Activated T-cell treated with anti-CD3 and anti-CD28 coated beads for 4 hours (primary cell): ENCODE measurements around the gene GPX6.
"Not testable (repeated sequence)": the region's sequence is repeated elsewhere in the genome, so short reads cannot be mapped to it uniquely, and the experiment has no call there.

Experiments
- DNase-seq: peaks from one replicate; pipeline ENCODE4 v3.0.0-alpha.2; 2020

GPX6 gene

GRCh38 chr6:28523241-28523622 is 7.6 kb upstream of the GPX6 start:
- DNase-seq = no peak

DNA sequence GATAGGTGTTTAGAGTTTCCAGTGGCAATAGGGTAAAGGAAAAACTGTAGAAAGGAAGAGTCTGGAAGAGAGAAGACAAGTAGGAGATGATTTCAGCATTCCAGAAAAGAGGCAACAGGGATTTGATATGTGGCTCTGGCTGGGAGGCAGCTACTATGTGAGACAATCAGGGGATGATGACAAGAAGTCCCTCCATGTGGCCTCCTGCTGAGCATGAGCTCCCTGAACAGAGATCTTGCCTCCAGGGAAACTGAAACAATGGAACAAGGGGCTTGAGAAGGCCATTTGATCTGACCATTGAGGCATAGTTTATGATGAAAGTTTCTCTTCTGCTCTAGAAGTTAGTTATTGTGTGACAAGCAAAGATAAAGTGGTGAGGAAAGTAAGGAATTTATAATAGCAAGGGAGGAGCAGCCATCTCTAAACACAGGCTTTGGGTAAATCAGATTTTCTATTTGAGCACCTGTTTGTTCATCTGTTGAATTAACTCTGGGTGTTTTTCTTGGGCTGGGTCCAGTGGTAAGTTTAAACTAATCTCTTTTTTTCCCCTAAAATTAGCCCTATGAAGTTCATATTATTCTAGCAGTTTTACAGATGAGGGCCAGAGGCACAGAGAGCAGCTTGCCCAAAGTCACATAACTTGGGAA is 7.1 kb upstream of the GPX6 start:
- DNase-seq = no peak

GRCh38 chr6:28517964-28518363 is 2.4 kb upstream of the GPX6 start:
- no peak for DNase-seq

DNA sequence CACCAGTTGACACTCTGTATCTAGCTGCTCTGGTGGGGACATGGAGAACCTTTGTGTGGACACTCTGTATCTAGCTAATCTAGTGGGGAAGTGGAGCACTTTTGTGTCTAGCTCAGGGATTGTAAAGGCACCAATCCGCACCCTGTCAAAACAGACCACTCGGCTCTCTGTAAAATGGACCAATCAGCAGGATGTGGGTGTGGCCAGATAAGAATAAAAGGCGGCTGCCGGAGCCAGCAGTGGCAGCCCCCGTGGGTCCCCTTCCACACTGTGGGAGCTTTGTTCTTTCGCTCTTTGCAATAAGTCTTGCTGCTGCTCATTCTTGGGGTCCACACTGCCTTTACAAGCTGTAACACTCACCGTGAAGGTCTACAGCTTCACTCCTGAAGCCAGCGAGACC is 3.2 kb downstream of the GPX6 start:
- DNase-seq = not testable (repeated sequence)

- no peak for DNase-seq
Measured at GRCh38 chr6:28511628-28512300, 3.8 kb downstream of the GPX6 start.

- DNase-seq = no peak
Measured at GRCh38 chr6:28506807-28507475, 8.7 kb downstream of the GPX6 start.

DNA sequence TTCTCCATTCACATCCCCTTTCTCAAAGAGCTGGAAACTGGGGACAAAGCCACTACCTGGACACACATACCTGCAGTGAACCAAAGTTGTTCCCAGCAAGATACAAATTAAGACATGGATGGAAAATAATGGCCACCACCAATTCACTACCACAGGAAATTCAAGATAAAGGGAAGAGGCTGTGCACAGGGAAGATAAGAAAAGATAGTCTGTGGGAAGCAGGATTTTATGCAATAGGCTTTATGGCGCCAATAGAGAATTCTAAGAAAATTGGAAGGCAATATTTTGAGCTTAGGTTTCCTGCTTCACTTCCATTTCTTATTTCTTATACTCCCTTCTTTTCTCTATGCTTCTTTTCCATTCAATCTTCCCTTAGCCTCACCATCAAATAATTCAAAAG is 9.9 kb downstream of the GPX6 start:
- no peak for DNase-seq

- DNase-seq = not testable (repeated sequence)
Measured at GRCh38 chr6:28502709-28503305, 12.8 kb downstream of the GPX6 start.

GRCh38 chr6:28502136-28502535 is 13.5 kb downstream of the GPX6 start:
- DNase-seq = not testable (repeated sequence)

- DNase-seq = no peak
Measured at GRCh38 chr6:28501259-28501658, 14.3 kb downstream of the GPX6 start.

GRCh38 chr6:28497893-28498292 is 17.7 kb downstream of the GPX6 start:
- no peak for DNase-seq

DNA sequence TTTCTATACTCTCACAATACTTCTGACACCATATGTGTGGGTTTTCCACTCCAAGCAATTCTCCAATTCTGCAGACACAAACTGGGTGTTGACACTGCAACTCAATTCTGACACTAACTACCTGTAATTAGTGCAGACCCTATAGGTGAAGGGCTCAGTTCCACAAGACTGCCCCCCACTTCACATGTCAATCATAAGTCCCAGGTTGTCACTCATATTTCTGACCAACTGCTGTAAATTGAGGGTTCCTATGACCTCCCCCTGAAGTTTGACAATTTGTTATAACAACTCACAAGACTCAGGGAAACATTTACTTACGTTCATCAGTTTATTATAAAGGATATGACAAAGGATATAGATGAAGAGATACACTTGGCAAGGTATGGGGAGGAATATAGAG is 18.3 kb downstream of the GPX6 start:
- DNase-seq = no peak

GRCh38 chr6:28496099-28496779 is 19.4 kb downstream of the GPX6 start:
- no peak for DNase-seq

DNA sequence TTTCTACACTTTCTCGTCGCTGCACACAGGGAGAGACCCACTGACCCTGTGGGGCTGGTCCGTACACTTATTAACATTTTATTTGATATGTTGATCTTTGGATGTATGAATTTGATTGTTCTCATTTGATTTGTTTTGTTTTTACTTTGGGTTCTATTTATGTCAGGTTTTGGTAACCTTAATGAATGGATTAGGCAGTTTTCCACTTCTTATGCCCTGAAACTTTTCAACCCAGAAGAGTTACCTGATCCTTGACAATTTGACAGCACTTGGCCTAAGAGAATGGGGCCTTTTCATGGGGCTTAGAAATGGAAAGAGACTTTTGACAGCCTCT is 23.6 kb downstream of the GPX6 start:
- DNase-seq = no peak

- DNase-seq = no peak
Measured at GRCh38 chr6:28490205-28490890, 25.2 kb downstream of the GPX6 start.

DNA sequence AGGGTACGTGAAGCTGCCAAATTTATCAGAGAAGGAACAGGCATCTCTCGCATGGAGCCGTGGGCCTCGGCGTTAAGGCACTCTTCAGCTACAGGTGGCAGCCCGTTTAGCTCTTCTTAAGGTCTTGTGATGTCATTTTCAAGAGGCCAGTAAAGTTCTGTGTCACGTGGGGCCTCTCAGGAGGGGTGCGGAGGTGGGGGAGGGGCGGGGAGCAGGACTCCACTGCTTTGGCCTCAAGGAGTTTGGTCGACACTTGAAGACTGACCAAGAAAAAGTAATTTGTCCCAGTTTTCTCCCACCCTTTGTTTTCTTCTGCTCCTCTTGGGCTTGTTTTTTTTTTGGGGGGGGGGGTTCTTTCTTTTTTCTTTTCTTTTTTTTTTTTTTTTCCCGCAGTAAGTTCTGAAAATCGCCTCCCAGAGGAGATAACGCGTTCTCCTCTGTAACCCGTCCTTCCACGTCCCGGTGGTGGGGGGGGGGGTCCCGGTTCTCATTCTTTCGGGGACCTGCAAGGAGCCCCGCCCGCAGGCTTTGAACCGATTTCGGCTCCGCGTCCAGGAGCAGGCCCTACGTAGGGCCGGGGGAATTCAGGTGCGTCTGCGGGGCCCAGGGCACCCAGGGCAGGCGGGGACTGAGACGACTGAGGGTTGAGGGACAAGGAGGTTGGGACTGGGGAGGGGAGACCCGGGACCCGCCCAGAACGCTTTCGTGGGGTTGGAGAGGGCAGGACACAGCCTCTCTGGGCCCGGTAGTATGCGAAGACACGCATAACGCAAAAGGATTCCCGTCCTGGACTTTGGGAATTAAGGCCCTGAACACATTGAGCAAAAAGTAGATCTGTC is 26.0 kb downstream of the GPX6 start:
- DNase-seq = no peak

- DNase-seq = no peak
Measured at GRCh38 chr6:28488916-28489365, 26.7 kb downstream of the GPX6 start.

DNA sequence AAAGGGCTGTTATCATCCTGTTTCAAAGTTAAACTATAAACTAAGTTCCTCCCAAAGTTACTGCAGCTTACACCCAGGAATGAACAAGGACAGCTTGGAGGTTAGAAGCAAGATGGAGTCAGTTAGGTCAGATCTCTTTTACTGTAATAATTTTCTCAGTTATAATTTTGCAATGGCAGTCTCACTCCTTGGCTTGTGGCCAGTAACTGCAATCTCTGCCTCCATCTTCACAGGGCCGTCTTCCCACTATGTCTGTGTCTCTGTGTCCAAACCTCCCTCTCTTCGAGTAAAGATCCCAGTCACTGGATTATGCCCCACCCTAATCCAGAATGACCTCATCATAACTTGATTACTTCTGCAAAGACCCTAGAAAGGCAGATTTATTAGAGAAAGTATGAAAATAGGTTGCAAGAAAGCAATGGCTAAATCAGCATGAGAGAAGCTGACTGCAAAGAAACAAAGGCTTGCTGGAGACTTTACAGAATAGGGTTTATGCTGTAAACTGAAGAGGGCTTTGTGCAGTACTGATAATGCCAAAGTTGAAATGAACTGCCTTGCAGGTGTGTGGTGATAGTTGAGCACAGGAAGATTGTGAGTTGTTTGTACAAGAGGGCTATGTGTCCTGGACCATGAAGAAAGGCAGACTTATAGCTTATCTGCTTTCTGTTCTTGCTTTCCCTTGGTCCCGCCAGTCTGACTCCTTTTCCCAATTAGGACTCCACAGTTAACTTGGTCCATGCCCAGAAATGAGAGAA is 28.4 kb downstream of the GPX6 start:
- DNase-seq = no peak

DNA sequence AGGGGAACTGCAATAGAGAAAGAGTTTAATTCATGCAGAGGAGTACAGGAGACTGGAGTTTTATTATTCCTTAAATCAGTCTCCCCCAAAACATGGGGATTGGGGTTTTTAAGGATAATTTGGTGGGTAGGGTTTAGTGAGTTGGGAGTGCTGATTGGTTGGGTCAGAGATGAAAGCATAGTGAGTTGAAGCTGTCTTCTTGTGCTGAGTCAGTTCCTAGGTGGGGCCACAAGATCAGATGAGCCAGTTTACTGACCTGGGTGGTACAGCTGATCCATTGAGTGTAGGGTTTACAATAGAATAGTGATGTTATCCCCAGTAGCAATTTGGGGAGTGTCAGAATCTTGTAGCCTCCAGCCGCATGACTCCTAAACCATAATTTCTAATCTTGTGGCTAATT is 29.1 kb downstream of the GPX6 start:
- no peak for DNase-seq

GRCh38 chr6:28485482-28485881 is 30.1 kb downstream of the GPX6 start:
- DNase-seq = no peak
